Measurements from ENCODE around the gene NPVF. TPM values are rescaled to one million over a fixed set of nuclear protein-coding genes. Genes with fewer than 3 reads are reported as not detected.
A peak's percentile ranks its signal among the peaks of the same experiment; 100 is the strongest.

The NPVF gene
- total and polyA plus RNA-seq, 2 of the 4 experiments (the other 2 are of a cell fraction) = not detected

DNA sequence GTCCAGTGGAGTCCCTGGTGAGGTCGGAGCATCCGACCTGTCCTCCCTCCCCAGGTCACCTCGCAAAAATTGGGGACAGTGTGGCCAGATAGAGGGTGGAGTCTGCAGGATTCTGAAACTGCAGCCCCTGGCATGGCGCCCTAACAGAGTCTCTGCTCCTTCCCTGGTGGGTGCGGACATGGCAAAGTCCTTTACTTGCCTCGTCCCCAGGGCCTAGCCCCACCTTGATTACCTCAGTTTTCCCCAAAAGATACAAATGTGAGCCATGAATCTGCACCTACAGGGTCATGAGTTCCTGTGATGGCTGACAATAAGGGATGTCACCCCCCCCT lies 47.7 kb downstream of the NPVF start:
- Histone ChIP-seq H2AFZ (replicated peaks; ENCODE audit: low read length, poor library complexity) (peak overlapping the region; percentile 100), H4K5ac (ENCODE audit: low read depth, low read length) (peak overlapping the region; percentile 37), H4K91ac (ENCODE audit: insufficient read depth, low read depth, low read length) (peak overlapping the region; percentile 49; the same call in 1 of the 2 replicates), H3K36me3 (ENCODE audit: control insufficient read depth, insufficient read depth, low read length) (no peaks in the 10 kb centered on the region), H3K4me3 (ENCODE audit: insufficient read depth, low read depth, low read length) (peak overlapping the region; percentile 67), H3K27ac (ENCODE audit: insufficient read depth, low read length) (peak overlapping the region; percentile 39; the same call in 1 of the 2 replicates), H3K23ac (ENCODE audit: low read depth, low read length) (0 out of 2 replicates have a peak overlapping the region, but pooled peaks have one; percentile 71), H3K14ac (replicated peaks; ENCODE audit: low read depth, low read length) (no peak overlapping the region; the same call in 1 of the 2 replicates), H3K4me1 (ENCODE audit: control insufficient read depth, insufficient read depth, low read length) (peaks cover 2% of the 10 kb centered on the region; the same call in 1 of the 2 replicates), H3K27me3 (ENCODE audit: control insufficient read depth, insufficient read depth, low read length) (peaks cover 4% of the 10 kb centered on the region; the same call in 1 of the 2 replicates), H3K56ac (ENCODE audit: extremely low read depth, insufficient read depth, low read length) (peak overlapping the region; percentile 58; the same call in 1 of the 2 replicates), H2BK5ac (ENCODE audit: low read depth, low read length, poor library complexity, severe bottlenecking) (no peak overlapping the region), H2BK120ac (ENCODE audit: low read depth, low read length) (0 out of 2 replicates have a peak overlapping the region, but pooled peaks have one; percentile 73), H3K4me2 (ENCODE audit: low read depth, low read length) (peak overlapping the region; percentile 88), H2BK20ac (ENCODE audit: low read depth, low read length) (no peak overlapping the region), H3K9me3 (ENCODE audit: control insufficient read depth, insufficient read depth, low read length) (no peaks in the 10 kb centered on the region), H3K18ac (ENCODE audit: low read depth, low read length) (no peak overlapping the region), H2AK9ac (replicated peaks; ENCODE audit: low read depth, low read length, poor library complexity) (peak overlapping the region; percentile 73), H3K9me1 (ENCODE audit: insufficient read depth, low read length) (peaks cover 8% of the 10 kb centered on the region; the same call in 1 of the 2 replicates), H2BK15ac (ENCODE audit: low read depth, low read length) (no peak overlapping the region), H3K4ac (ENCODE audit: low read depth, low read length) (peak overlapping the region; percentile 79; the same call in 1 of the 2 replicates), H2AK5ac (ENCODE audit: low read depth, low read length) (0 out of 2 replicates have a peak overlapping the region, but pooled peaks have one; percentile 18), H4K8ac (ENCODE audit: low read depth in 2 of 2, low read length in 2 of 2) (peak overlapping the region; percentile 82 to 98; a peak in 2 of 4 replicates), H4K20me1 (ENCODE audit: insufficient read depth, low read length) (no peaks in the 10 kb centered on the region), H3K9ac (ENCODE audit: low read depth, low read length) (peak overlapping the region; percentile 83), H3K79me1 (ENCODE audit: low read depth in 1 of 2, low read length in 2 of 2) (no peaks in the 10 kb centered on the region; a peak in 1 of 4 replicates)
- in situ Hi-C loops (cut with MboI; ENCODE audit: low sequenced_read_pairs) = no loop called here
- no TSS peak for BruUV-seq (replicated peaks)
- dilution Hi-C loops (cut with HindIII; ENCODE audit: low sequenced_read_pairs, unreplicated experiment) = no loop called here
- peak; percentile 31 for ATAC-seq (ENCODE audit: low read depth)
- DNase-seq = no peak
- ChIA-PET POLR2A (ENCODE audit: unreplicated experiment) (no interaction called here), CTCF (interaction anchor here (0.5 to 1.1 kb wide), 6 partner anchors 10 to 723 kb away, joined by 3 to 7 read pairs (median 4); no protein-coding TSS in a partner anchor)
- WGBS, 2 experiments (ENCODE audit: extremely low coverage in 2 of 2, insufficient read length in 1 of 2) = no CpG with 5 or more reads among the region's 6 CpGs
- intact Hi-C loops (cut with micrococcal nuclease) = loop anchor here (5.0 kb wide), 1 partner anchor 667 kb away; no protein-coding TSS in a partner anchor
- TF ChIP-seq USF2 (IDR thresholded peaks at IDR 0.05; ENCODE audit: low read depth, low read length) (no peak), RCOR1 (IDR thresholded peaks at IDR 0.05; ENCODE audit: insufficient replicate concordance, low read length) (no peak), MAFK (IDR thresholded peaks at IDR 0.05; ENCODE audit: low read depth, low read length) (no peak), BHLHE40 (IDR thresholded peaks at IDR 0.05; ENCODE audit: low read depth, low read length) (no peak), CHD1 (IDR thresholded peaks at IDR 0.05; ENCODE audit: low read depth, low read length) (no peak), POLR2A (IDR thresholded peaks at IDR 0.05; ENCODE audit: low read depth, low read length) (no peak), MAZ (IDR thresholded peaks at IDR 0.05; ENCODE audit: borderline replicate concordance, low read depth, low read length) (no peak), RAD21 (IDR thresholded peaks at IDR 0.05; ENCODE audit: low read length) (no peak), RFX5 (IDR thresholded peaks at IDR 0.05; ENCODE audit: low read depth, low read length) (no peak), FOS (IDR thresholded peaks at IDR 0.05; ENCODE audit: low read depth, low read length) (no peak), CTCF (conservative IDR thresholded peaks at IDR 0.05; ENCODE audit: low read depth, low read length) (no peak), MXI1 (IDR thresholded peaks at IDR 0.05; ENCODE audit: borderline replicate concordance, low read depth, low read length) (no peak), SMC3 (IDR thresholded peaks at IDR 0.05; ENCODE audit: low read depth, low read length) (no peak), NFE2L2 (IDR thresholded peaks at IDR 0.05; ENCODE audit: low read depth, low read length) (no peak), CEBPB (IDR thresholded peaks at IDR 0.05; ENCODE audit: low read depth, low read length) (no peak)
- TF ChIP-seq, protein P1, sequence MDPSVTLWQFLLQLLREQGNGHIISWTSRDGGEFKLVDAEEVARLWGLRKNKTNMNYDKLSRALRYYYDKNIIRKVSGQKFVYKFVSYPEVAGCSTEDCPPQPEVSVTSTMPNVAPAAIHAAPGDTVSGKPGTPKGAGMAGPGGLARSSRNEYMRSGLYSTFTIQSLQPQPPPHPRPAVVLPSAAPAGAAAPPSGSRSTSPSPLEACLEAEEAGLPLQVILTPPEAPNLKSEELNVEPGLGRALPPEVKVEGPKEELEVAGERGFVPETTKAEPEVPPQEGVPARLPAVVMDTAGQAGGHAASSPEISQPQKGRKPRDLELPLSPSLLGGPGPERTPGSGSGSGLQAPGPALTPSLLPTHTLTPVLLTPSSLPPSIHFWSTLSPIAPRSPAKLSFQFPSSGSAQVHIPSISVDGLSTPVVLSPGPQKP (IDR thresholded peaks at IDR 0.05; ENCODE audit: borderline replicate concordance, low read depth, low read length) = no peak

Measured in IMR-90 (cell line).